ENCODE measurements around the gene CEP120.
"Not testable (repeated sequence)": the region's sequence is repeated elsewhere in the genome, so short reads cannot be mapped to it uniquely, and the experiment has no call there.

The CEP120 gene

GRCh38 chr5:123421773-123422172 lies 1.4 kb downstream of the CEP120 start:
- DNase-seq (ENCODE audit: low read depth), result no peak
- peak overlapping the region; percentile 91 for H3K4me3 ChIP-seq (ENCODE audit: control insufficient read depth, low read depth, low read length)
- TF ChIP-seq CTCF (conservative IDR thresholded peaks at IDR 0.05; ENCODE audit: control insufficient read depth, insufficient read depth, low read depth, low read length), result no peak

- DNase-seq (ENCODE audit: low read depth), result no peak
- no peak overlapping the region for H3K4me3 ChIP-seq (ENCODE audit: control insufficient read depth, low read depth, low read length)
- no peak for TF ChIP-seq CTCF (conservative IDR thresholded peaks at IDR 0.05; ENCODE audit: control insufficient read depth, insufficient read depth, low read depth, low read length)
Observed at GRCh38 chr5:123414974-123415373, 8.2 kb downstream of the CEP120 start.

- TF ChIP-seq CTCF (conservative IDR thresholded peaks at IDR 0.05; ENCODE audit: control insufficient read depth, insufficient read depth, low read depth, low read length), result no peak
- no peak overlapping the region for H3K4me3 ChIP-seq (ENCODE audit: control insufficient read depth, low read depth, low read length)
- DNase-seq (ENCODE audit: low read depth), result no peak
Observed at GRCh38 chr5:123412206-123412605, 11.0 kb downstream of the CEP120 start.

GRCh38 chr5:123401999-123402398 lies 21.2 kb downstream of the CEP120 start:
- not testable (repeated sequence) for DNase-seq (ENCODE audit: low read depth); H3K4me3 ChIP-seq (ENCODE audit: control insufficient read depth, low read depth, low read length)

- H3K4me3 ChIP-seq (ENCODE audit: control insufficient read depth, low read depth, low read length), result no peak overlapping the region
- no peak for DNase-seq (ENCODE audit: low read depth)
- TF ChIP-seq CTCF (conservative IDR thresholded peaks at IDR 0.05; ENCODE audit: control insufficient read depth, insufficient read depth, low read depth, low read length), result no peak
Observed at GRCh38 chr5:123401320-123401719, 21.9 kb downstream of the CEP120 start.

GRCh38 chr5:123400870-123401291 lies 22.3 kb downstream of the CEP120 start:
- H3K4me3 ChIP-seq (ENCODE audit: control insufficient read depth, low read depth, low read length); DNase-seq (ENCODE audit: low read depth): not testable (repeated sequence)

GRCh38 chr5:123398058-123398733 lies 25.0 kb downstream of the CEP120 start:
- TF ChIP-seq CTCF (conservative IDR thresholded peaks at IDR 0.05; ENCODE audit: control insufficient read depth, insufficient read depth, low read depth, low read length), result no peak
- H3K4me3 ChIP-seq (ENCODE audit: control insufficient read depth, low read depth, low read length), result no peak overlapping the region
- no peak for DNase-seq (ENCODE audit: low read depth)

GRCh38 chr5:123397538-123397937 lies 25.7 kb downstream of the CEP120 start:
- no peak for DNase-seq (ENCODE audit: low read depth)
- TF ChIP-seq CTCF (conservative IDR thresholded peaks at IDR 0.05; ENCODE audit: control insufficient read depth, insufficient read depth, low read depth, low read length), result no peak
- H3K4me3 ChIP-seq (ENCODE audit: control insufficient read depth, low read depth, low read length), result no peak overlapping the region
